Measurements from ENCODE around the gene ALAS1.

The ALAS1 gene

DNA sequence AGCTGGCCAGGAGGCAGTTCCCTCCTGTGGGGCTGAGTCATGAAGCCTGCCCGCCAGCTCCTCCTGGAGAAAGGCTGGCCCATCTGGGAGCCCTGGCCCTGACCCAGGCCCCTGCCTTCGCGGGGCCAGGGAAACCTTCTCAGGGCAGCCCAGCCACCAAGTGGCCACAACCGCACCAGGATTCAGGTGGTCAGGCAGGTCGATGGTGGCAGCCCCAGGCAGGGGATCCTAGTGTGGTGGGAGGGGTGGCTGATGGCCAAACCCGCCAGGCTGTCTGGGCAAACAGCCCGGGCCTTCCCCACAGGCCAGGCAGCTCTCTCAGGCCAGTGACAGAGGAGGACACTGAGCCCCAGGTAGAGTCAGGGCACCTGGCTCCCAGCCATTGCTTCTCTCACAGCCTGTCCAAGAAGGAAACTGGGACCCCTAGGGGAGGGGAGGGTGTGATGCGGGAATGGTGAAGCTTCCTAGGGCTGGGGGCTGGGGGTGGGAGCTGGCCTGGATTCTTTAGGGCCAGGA, 39.8 kb downstream of the ALAS1 start:
- peak; percentile 63 for DNase-seq

DNA sequence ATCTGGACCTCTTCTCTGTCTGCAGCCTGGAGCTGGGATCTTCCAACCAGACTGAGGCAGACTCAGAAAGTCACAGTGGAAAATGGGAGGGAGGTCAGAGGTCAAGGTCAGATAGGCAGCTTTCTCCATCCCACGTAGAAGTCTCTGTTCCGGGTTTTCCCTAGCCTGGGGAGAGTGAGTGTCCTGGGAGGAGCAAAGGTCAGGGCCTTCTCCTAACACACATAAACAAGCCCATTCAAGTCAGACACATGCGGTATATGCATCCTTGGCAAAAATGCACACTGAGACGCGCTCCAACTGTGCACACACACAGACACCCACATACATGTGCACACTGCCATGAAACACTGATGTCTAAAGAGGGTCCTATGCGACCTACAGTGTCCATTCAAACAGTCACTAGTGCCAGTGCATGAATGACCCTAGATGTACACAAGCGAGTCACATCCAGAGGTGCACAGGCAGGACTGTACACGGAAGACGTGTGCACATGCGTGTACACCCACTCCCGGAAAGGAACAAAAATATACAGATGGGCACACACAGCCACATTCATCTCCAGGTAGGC, 40.3 kb downstream of the ALAS1 start:
- no peak for DNase-seq

DNA sequence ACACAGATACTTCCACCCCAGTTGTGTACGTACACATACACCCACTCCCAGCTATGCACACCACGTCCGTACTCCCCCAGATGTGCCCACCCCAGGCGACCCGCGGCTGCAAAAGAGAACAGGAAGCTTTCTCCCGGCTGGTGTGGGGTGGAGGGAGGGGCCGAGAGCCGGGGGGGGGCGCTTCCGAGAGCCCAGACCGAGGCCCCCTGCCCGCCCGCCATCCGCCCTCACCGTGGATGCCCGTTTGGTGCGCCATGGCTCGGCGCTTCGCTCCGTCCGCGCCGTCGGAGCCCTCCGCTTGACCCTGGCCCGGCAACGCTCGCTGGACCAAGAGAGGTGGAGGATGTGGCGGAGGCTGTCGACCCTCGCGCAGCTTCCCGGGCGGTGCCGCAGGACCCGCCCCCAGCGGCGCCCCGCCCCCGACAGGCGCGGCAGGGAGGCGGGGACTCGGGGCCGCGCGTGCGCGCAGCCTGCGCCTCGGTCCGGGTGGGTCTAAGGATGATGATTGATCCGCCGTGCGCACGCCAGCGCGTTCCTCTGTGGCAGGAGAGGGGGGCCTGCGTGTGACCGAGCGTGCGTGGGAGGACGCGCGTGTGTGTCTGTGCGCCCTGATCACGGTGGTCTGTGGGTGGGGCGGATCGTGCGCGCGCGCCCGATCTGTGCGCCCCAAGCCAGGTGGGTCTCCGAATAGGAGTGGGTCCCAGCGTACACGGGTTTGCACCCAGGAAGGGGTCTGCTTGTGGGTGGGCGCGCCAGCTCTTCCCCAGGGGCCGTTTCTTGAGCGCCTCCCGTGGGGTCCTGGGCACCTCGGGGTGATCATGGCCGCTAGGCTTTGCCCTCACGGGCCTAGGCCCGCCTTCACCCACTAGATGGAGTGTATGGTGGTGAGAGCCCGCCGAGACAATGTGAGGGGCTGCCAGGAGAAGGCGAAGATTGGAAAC, 41.1 kb downstream of the ALAS1 start, which contains the start of gene TWF2:
TWF2 (minus strand) TSS at position 398 of the 941 bp plus-strand sequence; CDS start at position 256, 142 bp downstream.
- DNase-seq = peak; percentile 95

DNA sequence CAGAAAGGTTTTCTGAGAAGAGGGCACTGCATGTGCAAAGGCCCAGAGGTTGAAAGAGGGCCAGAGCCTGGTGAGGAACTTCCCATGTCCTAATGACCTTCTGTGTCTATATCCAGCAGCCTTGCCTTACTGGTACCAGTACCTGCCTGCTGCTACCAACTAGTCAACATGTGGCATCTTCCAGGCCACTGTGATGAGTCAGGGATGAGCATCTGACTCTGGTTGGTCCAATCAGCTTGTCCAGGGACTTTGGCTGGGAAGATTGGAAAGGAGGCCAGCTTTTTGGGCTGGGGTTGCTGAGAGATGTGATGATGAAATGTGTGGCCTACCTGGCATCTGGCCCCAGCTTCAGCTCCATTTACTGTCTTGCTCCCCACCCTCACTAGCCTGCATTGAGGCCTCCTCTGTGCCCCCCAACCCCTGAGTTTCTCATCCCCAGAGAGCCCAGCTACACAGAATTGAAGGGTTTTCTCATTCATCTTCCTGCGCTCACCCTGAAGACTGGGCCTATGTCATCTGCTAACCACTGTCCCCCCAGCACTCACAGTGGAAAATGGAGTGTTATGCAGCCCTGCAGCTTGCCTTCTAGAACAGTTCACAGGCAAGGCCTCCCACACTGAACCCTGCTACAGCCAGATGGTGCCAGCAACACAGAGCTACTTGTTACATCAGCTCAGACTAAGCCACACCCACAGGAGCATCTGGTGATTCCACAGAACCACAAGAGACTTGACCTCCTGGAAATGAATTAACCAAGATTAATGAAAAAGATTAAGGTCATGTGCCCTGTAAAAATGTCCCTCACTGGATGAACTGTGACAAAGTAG, 42.3 kb downstream of the ALAS1 start:
- peak; percentile 84 for DNase-seq

DNA sequence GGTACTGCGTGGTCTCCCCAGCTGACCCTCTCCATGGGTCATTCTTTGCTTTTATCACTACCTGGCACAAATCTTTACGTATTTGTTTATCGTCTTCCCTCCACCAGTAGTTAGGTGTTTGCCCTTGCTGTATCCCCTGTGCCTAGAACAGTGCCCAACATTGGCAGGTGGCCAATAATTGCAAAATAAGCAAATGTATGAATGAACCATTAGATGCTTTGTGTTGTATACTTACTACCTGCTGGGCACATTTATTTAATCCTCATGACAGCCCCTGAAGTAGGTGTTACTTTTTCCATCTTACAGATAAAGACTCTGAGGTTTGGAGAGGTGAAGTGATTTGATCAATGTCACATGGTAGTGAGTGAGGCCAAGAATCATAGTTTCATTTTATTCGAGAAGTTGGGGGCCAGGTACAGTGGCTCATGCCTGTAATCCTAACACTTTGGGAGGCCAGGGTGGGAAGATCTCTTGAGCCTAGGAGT, 43.0 kb downstream of the ALAS1 start:
- DNase-seq = peak; percentile 58

DNA sequence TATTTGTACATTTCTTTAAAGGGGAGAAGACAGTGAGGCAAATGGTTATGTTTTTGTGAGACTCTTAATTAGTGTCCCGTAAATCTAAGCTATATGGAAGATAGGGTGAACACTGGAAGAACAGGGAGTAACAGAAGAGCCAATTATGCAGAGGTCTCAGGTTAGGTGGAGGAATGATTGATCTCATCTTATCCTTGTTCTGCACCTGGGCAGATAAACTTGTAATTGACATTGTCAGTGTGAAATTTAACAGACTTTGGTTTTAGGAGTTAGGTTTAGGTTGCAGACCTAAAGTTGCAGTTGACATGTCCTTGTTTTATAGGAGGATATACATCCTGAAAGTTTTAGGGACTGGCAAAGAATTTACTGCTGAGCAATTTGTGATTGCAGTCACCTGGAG, 44.1 kb downstream of the ALAS1 start:
- DNase-seq = no peak

DNA sequence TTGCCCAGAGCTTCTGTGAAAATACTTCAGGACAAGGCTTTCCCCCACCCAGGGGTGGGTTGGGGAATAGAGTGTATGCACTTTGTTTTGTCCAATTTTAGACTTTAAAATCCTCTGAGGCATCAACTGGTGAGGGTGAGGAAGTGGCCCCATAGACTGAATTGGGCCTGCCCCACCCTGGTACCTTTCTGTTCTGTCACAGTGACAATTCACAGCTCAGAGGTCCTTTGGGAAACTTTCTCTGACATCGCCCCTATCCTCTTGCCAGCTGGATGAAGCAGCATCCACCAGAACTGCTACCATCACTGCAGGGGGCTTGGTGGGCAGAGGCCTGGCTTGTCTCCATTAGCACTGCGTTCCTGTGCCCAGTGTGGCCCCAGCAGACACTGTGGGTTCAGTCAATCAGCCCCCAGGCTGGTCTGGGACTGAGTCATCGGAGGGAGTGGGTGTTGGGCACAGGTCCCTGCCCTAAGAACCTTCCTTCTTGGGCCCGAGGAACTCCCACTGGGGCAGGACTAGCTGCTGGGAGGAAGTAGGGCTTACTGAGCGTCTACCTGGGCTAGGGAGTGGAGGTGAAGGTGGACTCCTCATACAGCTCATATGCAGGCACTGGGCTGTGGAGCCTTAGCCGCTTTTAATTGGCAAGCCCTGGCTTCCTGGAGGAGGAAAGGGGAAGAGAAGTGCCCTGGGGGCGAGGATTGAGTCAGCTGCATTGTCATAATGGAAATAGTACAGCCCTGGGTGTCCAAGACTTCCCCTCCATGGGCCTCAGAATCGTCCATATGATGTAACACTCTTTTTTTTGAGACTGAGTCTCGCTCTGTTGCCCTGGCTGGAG, 46.0 kb downstream of the ALAS1 start:
- DNase-seq = peak; percentile 83

DNA sequence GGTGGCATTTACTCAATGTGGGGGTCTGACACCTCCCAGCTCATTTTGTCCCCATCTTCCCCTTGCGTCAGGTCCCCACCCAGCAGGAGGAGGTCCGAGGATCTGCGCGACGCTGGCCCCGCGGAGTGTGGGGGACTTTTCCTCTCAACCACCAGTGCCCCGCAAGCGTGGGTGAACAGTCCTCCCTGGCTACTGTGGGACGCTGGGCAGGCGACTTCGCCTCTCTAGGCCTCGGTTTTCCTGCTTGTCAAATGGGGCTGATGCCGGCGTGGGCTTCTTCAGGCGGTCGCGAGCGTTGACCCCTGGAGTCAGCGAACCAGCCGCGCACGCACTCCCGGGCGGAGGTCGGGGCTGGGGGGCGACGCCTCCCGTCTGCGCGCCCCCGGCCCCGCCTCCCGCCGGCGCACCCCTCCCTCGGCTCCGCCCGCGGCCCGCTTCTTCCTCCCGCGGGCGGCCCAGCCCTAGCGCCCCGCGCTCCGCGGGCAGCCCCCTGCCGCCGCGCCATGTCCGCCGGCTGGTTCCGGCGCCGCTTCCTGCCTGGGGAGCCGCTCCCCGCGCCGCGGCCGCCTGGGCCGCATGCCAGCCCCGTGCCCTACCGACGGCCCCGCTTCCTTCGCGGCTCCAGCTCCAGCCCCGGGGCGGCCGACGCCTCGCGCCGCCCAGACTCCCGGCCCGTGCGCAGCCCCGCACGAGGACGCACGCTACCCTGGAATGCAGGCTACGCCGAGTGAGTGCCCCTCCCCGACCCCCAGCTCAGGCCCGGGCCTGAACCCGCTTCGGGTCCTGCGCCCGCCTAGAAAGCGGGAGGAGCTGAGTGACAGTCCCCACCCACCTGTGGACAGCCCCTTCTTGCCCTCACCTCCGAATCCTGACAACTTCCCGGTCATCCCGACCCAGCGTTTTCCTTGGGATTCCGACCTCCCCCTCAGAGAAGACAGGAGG, 47.6 kb downstream of the ALAS1 start, which contains the start of gene PPM1M:
PPM1M (plus strand) TSS at position 438 of the 942 bp plus-strand sequence; CDS start at position 504, 66 bp downstream.
- peak; percentile 88 for DNase-seq

DNA sequence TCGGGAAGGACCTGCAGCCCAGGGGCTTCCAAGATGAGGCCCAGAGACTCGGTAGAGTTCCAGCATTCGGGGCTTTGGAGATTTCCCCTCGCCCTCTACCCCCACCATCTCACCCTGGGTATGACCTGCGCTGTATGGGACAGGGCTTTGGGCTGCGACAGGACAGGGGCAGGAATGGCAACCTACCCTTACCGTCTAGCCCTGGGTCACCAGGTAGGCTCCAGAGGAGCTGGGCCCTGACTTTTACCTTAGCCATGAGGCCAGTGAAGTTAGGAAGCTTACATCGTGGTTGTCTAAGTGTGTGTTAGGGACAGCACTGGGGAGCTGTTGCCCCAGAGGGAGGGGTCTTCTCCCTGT, 48.3 kb downstream of the ALAS1 start:
- DNase-seq = no peak

DNA sequence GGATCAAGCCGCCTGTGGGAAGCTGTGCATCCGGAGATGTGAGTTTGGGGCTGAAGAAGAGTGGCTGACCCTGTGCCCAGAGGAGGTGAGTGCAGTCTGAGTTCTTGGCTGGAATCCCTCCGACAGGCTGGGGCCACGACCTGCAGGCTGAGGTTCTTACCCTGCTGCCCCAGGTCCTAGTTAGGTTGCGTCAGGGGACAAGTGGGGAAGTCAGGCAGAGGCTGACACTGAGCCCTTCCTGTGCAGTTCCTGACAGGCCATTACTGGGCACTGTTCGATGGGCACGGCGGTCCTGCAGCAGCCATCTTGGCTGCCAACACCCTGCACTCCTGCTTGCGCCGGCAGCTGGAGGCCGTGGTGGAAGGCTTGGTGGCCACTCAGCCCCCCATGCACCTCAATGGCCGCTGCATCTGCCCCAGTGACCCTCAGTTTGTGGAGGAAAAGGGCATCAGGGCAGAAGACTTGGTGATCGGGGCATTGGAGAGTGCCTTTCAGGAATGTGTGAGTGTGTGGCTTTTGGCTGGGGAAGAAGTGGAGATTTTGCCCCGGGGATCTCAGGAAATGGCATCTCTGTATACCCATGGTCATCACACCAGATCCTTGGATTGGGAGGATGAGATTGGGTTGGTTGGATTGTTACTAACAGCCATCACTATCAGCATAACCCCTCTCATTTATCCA, 48.9 kb downstream of the ALAS1 start:
- peak; percentile 73 for DNase-seq

DNA sequence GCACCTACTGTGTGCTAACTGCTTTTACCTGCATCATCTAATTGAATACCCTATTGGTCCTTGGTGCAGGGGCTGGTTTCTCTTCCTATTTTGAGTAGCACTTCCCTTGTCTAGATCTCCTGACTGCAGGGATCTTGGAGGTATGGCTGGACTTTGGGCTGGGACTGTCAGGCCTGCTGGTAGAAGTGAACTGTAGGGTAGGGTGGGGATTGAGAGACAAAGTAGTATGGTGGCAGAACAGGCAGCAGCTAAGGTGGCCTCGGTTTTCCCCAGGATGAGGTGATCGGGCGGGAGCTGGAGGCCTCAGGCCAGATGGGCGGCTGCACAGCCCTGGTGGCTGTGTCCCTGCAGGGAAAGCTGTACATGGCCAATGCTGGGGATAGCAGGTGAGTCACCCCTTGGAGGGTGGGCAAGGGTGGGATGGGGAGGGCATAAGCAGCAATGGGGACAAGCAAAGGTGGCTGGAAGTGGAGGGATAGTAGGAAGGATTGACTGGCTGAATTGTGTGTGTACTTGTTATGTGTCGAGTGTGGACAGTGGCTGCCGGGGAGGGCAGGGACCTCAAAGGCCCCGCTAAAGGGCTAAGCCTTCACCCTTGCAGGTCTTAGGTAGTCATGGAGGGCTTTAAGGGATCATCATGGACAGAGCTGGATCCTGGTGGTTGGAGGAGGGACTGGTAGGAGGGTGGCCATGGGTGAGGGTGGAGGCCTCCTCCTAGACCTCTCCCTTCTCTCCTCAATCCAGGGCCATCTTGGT, 49.6 kb downstream of the ALAS1 start:
- peak; percentile 62 for DNase-seq

DNA sequence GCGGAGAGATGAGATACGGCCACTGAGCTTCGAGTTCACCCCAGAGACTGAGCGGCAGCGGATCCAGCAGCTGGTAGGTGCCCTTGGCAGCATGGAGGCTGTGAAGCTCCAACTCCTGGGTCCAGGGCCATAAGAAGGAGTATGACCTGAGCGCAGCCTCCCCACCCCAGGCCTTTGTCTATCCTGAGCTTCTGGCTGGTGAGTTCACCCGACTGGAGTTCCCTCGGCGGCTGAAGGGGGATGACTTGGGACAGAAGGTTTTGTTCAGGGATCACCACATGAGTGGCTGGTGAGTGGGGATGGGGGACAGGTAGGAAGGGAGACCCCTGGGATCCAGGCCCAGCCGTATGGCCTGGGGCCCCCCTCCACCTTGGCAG, 50.2 kb downstream of the ALAS1 start:
- DNase-seq = peak; percentile 62

DNA sequence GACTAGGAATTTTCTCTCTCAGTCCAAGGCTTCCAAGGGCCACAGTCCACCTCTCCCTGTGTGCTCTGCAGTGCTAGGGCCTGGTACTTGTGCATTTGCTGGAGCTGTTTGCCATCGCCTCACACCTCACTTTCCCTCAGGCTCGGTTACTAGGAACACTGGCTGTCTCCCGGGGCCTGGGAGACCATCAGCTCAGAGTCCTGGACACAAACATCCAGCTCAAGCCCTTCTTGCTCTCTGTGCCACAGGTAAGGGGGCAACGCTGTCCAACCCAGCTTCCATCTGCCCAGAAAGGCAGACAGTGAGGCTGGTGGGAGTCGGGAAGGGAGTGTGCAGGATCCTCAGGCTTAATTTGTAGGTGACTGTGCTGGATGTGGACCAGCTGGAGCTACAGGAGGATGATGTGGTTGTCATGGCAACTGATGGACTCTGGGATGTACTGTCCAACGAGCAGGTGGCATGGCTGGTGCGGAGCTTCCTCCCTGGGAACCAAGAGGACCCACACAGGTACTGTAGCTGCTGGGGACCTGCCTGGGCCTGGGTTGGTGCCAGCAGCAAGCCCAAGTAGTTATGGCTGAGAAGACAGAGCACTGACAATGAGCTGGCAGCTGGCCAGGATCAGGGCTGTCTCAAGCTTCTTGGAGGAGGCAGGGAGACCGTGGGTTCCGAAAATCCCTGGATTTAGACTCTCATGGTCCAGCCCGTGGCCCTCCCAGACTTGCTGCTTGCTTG, 51.0 kb downstream of the ALAS1 start:
- peak; percentile 68 for DNase-seq

DNA sequence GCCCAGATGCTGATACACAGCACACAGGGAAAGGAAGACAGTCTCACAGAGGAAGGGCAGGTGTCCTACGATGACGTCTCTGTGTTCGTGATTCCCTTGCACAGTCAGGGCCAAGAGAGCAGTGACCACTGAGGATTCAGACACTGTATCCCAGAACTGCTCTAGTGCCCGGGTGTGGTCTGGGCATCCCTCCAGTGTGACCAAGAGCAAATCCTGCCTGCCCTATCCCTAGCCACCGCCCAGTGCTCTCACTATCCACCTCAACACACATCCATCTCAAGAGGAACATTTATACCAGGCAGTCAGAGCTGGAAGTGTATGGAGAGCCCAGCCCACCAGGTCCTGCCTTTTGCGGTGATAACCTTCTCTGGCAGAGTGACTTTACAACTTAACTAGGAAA, 51.7 kb downstream of the ALAS1 start:
- no peak for DNase-seq

DNA sequence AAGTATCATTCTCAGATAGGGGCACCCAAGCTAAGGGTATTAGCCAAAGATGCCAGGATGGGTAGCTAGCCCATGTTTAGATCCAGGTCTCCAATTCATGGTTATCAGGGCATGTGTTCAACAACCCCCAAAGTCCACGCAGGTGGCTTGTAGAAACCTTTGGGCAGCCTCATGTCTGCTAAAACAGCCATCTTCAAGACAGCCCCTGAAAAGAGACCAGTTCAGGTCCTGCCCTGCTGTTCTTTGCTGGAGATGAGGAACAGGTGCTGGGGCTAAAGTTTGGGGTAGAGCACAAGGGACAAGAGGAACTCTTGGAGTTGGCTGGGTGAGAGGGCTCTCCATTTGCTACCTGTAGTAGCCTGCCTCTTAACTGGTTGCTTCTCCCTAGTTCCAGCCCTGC, 52.2 kb downstream of the ALAS1 start:
- peak; percentile 55 for DNase-seq

DNA sequence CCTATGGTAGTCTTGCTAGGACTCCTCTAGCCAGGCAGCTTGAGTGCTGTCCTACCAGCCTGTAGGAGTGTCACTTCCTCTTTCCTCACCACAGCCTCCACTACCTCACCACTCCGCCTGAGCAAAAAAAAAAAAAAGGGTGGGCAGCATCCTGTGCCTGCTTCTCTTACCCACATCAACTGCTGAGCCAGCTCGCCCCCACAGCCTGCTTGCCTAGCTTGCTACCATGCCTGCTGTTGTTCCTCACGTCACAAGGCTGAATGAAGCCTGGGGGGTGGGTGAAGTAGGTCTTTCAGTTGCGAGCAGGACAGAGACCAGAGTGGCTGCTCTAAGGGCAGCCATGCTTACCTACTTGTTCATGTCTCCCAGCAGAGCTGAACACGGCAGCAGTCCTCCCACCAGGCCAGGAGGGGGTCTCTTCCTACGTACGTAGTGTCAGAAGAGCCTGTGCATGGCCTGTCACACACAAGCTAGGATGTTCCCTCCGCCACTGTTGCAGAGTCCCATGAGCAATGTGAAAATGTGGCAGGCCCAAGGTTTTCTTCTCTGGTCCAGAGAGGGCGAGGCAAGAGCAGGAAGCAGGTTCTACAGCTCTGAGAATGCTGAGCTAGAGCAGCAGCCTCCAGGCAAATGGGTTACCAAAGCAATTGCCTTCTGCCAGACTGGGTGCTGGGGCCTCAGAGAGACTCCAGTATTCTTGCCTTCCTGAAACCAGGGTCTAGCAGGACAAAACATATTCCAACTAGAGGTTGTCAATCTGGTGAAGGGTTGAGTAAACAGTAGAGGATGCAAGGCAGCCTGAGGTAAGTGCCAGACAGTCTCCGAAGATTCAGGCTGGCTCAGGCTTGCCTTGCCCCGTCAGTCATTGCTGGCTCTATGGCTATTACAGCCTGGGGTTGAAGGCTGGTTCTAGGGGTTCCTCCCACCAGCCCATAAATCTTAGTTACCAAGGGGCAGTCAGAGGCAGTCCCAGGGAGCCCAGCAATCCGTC, 55.6 kb downstream of the ALAS1 start:
- DNase-seq = peak; percentile 93

DNA sequence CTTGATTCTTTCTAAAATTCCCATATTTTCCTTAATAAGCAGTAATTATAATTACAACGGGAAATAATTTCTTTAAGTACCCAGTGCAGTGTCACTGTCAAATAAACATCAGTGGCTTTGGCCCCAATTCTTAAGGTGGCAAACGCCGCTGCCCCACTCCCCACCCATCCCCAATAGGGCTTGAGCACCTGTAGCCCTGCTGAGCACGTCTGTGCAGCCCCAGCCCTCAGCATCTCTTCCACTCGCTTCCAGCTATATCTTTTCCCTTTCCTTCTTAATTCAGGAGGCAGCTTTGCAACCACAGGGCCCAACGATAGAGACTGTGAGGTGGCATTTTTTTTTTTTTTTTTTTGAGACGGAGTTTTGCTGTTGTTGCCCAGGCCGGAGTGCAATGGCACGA, 56.6 kb downstream of the ALAS1 start:
- no peak for DNase-seq

Measured in activated effector memory CD4-positive, alpha-beta T cell treated with anti-CD3 and anti-CD28 coated beads, Interleukin-2, amount 50 U/mL, for 16 hours (primary cell).